ENCODE results near the gene REEP3. TPM values are rescaled to one million over a fixed set of nuclear protein-coding genes. Genes with fewer than 3 reads are reported as not detected.

The REEP3 gene
- total and polyA plus RNA-seq, 7 donors = 6.5 to 18.4 (median 16.1) TPM

GRCh38 chr10:63515002-63515763, 6.0 kb upstream of the REEP3 start:
- Histone ChIP-seq H3K9me3 (no peaks in the 10 kb centered on the region), H3K36me3 (ENCODE audit: insufficient read depth in 1 of 2, low read depth in 1 of 2) (no peaks in the 10 kb centered on the region), H3K27ac (peak overlapping the region; percentile 33), H3K4me1 (peaks cover 51% of the 10 kb centered on the region), H3K27me3 (ENCODE audit: insufficient read depth in 3 of 3, low read length in 2 of 3) (no peaks in the 10 kb centered on the region), H3K4me3 (no peak overlapping the region)
- intact Hi-C loops (cut with DNase I) = no loop called here
- no peak for DNase-seq
- 33 to 48% (median 42%) methylated on average over 5 of the region's 5 CpGs for WGBS, 3 donors
- no peak for TF ChIP-seq CTCF (IDR thresholded peaks at IDR 0.05)
- peak in 1 of 4 donors; percentile 23 for ATAC-seq

- intact Hi-C loops (cut with DNase I) = no loop called here
- DNase-seq = no peak
- Histone ChIP-seq H3K27ac (no peak overlapping the region), H3K27me3 (ENCODE audit: insufficient read depth in 3 of 3, low read length in 2 of 3) (no peaks in the 10 kb centered on the region), H3K9me3 (no peaks in the 10 kb centered on the region), H3K4me1 (peaks cover 55% of the 10 kb centered on the region), H3K4me3 (no peak overlapping the region), H3K36me3 (ENCODE audit: insufficient read depth in 1 of 2, low read depth in 1 of 2) (no peaks in the 10 kb centered on the region)
- TF ChIP-seq CTCF (IDR thresholded peaks at IDR 0.05) = no peak
- WGBS, 3 donors = 60 to 90% (median 81%) methylated on average over 1 of the region's 1 CpG
- no peak for ATAC-seq
Observed at GRCh38 chr10:63516207-63516606, 5.0 kb upstream of the REEP3 start.

GRCh38 chr10:63518690-63519288, 2.4 kb upstream of the REEP3 start:
- peaks cover 72% of the 10 kb centered on the region for H3K4me1 ChIP-seq
- H3K27ac ChIP-seq = no peak overlapping the region
- intact Hi-C loops (cut with DNase I) = no loop called here
- ATAC-seq (no peak), DNase-seq (no peak)
- TF ChIP-seq CTCF (IDR thresholded peaks at IDR 0.05) = no peak
- H3K36me3 ChIP-seq (ENCODE audit: insufficient read depth in 1 of 2, low read depth in 1 of 2) = no peaks in the 10 kb centered on the region
- WGBS, 3 donors = 96% methylated on average over 6 of the region's 6 CpGs
- H3K9me3 ChIP-seq = no peaks in the 10 kb centered on the region
- no peaks in the 10 kb centered on the region for H3K27me3 ChIP-seq (ENCODE audit: insufficient read depth in 3 of 3, low read length in 2 of 3)
- no peak overlapping the region for H3K4me3 ChIP-seq

GRCh38 chr10:63521416-63522276, 445 bp downstream of the REEP3 start:
- no peaks in the 10 kb centered on the region for H3K9me3 ChIP-seq
- no peak for TF ChIP-seq CTCF (IDR thresholded peaks at IDR 0.05)
- peaks cover 53% of the 10 kb centered on the region for H3K4me1 ChIP-seq
- H3K27ac ChIP-seq = peak overlapping the region; percentile 98
- 0% methylated on average over 71 to 102 of the region's 102 CpGs for WGBS, 3 donors
- no peaks in the 10 kb centered on the region for H3K27me3 ChIP-seq (ENCODE audit: insufficient read depth in 3 of 3, low read length in 2 of 3)
- ATAC-seq (peak; percentile 84 to 87 (median 86)), DNase-seq (peak; percentile 76 to 86)
- H3K36me3 ChIP-seq (ENCODE audit: insufficient read depth in 1 of 2, low read depth in 1 of 2) = no peaks in the 10 kb centered on the region
- intact Hi-C loops (cut with DNase I) = loop anchor here (5.0 to 10.0 kb wide), 5 partner anchors 51 to 196 kb away; partner anchors contain the start of gene JMJD1C (in 1 of the 2)
- peak overlapping the region; percentile 83 for H3K4me3 ChIP-seq

Data from psoas muscle (tissue), 8 donors.